ENCODE results near the gene NRP1.

DNA sequence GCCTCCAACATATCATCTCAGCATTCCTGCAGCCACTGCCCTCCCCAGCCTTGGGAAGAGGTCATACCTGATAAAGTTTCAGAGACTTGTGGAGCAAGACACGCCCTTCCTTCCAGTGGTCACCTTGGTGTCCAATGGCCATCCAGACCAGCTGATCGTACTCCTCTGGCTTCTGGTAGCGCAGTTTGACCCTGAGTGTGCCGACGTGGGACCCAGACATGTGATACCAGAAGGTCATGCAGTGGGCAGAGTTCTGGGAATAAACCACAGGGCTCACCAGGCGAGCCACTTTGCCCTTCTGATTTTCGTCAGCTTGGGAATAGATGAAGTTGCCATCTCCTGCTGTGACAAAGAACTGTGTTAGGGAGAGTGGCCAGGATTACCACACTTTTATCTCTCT lies 148.3 kb downstream of the NRP1 start:
- TF ChIP-seq, protein P1, sequence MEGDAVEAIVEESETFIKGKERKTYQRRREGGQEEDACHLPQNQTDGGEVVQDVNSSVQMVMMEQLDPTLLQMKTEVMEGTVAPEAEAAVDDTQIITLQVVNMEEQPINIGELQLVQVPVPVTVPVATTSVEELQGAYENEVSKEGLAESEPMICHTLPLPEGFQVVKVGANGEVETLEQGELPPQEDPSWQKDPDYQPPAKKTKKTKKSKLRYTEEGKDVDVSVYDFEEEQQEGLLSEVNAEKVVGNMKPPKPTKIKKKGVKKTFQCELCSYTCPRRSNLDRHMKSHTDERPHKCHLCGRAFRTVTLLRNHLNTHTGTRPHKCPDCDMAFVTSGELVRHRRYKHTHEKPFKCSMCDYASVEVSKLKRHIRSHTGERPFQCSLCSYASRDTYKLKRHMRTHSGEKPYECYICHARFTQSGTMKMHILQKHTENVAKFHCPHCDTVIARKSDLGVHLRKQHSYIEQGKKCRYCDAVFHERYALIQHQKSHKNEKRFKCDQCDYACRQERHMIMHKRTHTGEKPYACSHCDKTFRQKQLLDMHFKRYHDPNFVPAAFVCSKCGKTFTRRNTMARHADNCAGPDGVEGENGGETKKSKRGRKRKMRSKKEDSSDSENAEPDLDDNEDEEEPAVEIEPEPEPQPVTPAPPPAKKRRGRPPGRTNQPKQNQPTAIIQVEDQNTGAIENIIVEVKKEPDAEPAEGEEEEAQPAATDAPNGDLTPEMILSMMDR (IDR thresholded peaks at IDR 0.05) = no peak
- TF ChIP-seq POLR2A (IDR thresholded peaks at IDR 0.05) = no peak
